HepG2 (cell line): ENCODE measurements around the gene IMPDH2. TPM values are rescaled to one million over a fixed set of nuclear protein-coding genes. Genes with fewer than 3 reads are reported as not detected.

Experiments used
- ARID2 ChIP-seq: sonication (generic); formaldehyde crosslinking; IDR thresholded peaks from 2 replicates; pipeline ENCODE4 v1.8.1; 2022; ENCODE audit warnings: mild to moderate bottlenecking, missing genetic modification reagents, borderline replicate concordance
- ARNT2 ChIP-seq: sonication (generic); formaldehyde crosslinking; IDR thresholded peaks from 2 replicates; pipeline ENCODE4 v1.8.0; 2022; ENCODE audit warnings: mild to moderate bottlenecking, low read depth, missing genetic modification reagents, moderate library complexity
- ATRX ChIP-seq: sonication (generic); formaldehyde crosslinking; IDR thresholded peaks from 2 replicates; pipeline ENCODE4 v1.4.0; 2020; ENCODE audit warnings: missing genetic modification reagents, borderline replicate concordance
- CC2D1A ChIP-seq: sonication (generic); formaldehyde crosslinking; IDR thresholded peaks from 2 replicates; pipeline ENCODE4 v1.8.1; 2023; ENCODE audit warnings: mild to moderate bottlenecking, missing genetic modification reagents
- CEBPG ChIP-seq: IDR thresholded peaks from 2 replicates; pipeline ENCODE4 v1.6.1; 2016
- ESRRA ChIP-seq: sonication (generic); formaldehyde crosslinking; IDR thresholded peaks from 2 replicates; pipeline ENCODE4 v1.5.1; 2020; ENCODE audit warnings: mild to moderate bottlenecking, low read depth, missing genetic modification reagents
- GTF2F1 ChIP-seq: fragments of 150-350 bp; IDR thresholded peaks from 2 replicates; pipeline ENCODE4 v1.6.1; 2014; ENCODE audit warnings: low read length
- GZF1 ChIP-seq: sonication (generic); formaldehyde crosslinking; IDR thresholded peaks from 2 replicates; pipeline ENCODE4 v1.5.1; 2020; ENCODE audit warnings: mild to moderate bottlenecking, missing genetic modification reagents
- KDM5A ChIP-seq: fragments of 200-600 bp; sonication (generic); IDR thresholded peaks from 2 replicates; pipeline ENCODE4 v1.7.0; 2018; ENCODE audit warnings: antibody characterized with exemption, mild to moderate bottlenecking, low read length, borderline replicate concordance
- MAF1 ChIP-seq: sonication (generic); formaldehyde crosslinking; IDR thresholded peaks from 2 replicates; pipeline ENCODE4 v1.5.0; 2020; ENCODE audit warnings: missing genetic modification reagents, borderline replicate concordance
- MBNL3 ChIP-seq: fragments of 250-450 bp; sonication (Bioruptor Pico); conservative IDR thresholded peaks from 2 replicates; pipeline ENCODE4 v1.8.0; 2022; ENCODE audit warnings: mild to moderate bottlenecking, inconsistent platforms
- NFYC ChIP-seq: IDR thresholded peaks from 2 replicates; pipeline ENCODE4 v1.6.1; 2016; ENCODE audit warnings: missing genetic modification reagents, missing compliant biosample characterization
- TFAP4 ChIP-seq: sonication (generic); IDR thresholded peaks from 2 replicates; pipeline ENCODE4 v1.6.1; 2016; ENCODE audit warnings: low read depth, borderline replicate concordance
- TFDP1 ChIP-seq: IDR thresholded peaks from 2 replicates; pipeline ENCODE4 v1.6.1; 2016; ENCODE audit warnings: missing compliant biosample characterization, missing genetic modification reagents, borderline replicate concordance
- ZFP36L1 ChIP-seq: sonication (generic); formaldehyde crosslinking; IDR thresholded peaks from 2 replicates; pipeline ENCODE4 v1.8.0; 2022; ENCODE audit warnings: mild to moderate bottlenecking, missing genetic modification reagents, moderate library complexity
- ZNF256 ChIP-seq: sonication (generic); formaldehyde crosslinking; conservative IDR thresholded peaks from 2 replicates; pipeline ENCODE4 v1.4.0; 2020; ENCODE audit warnings: missing genetic modification reagents
- ZNF383 ChIP-seq: sonication (generic); formaldehyde crosslinking; IDR thresholded peaks from 2 replicates; pipeline ENCODE4 v1.4.0; 2020; ENCODE audit warnings: missing genetic modification reagents, mild to moderate bottlenecking, borderline replicate concordance
- ZNF431 ChIP-seq: sonication (generic); formaldehyde crosslinking; IDR thresholded peaks from 2 replicates; pipeline ENCODE4 v1.9.0; 2022; ENCODE audit warnings: missing genetic modification reagents, low read depth, mild to moderate bottlenecking, borderline replicate concordance
- ZNF512B ChIP-seq: sonication (generic); formaldehyde crosslinking; IDR thresholded peaks from 2 replicates; pipeline ENCODE4 v1.5.1; 2020; ENCODE audit warnings: missing genetic modification reagents, mild to moderate bottlenecking, borderline replicate concordance
- ZNF772 ChIP-seq: sonication (generic); formaldehyde crosslinking; IDR thresholded peaks from 2 replicates; pipeline ENCODE4 v1.5.0; 2020; ENCODE audit warnings: mild to moderate bottlenecking, missing genetic modification reagents
- polyA plus RNA-seq, 8 experiments: library from polyadenylated mRNA; depleted of rRNA in 3 of 8; stranded (reverse) in 7 of 8; unstranded in 1 of 8; fragments of >200 nt; fragmentation: Illumina TruSeq in 4 of 8; extraction: Trizol in 4 of 8; gene quantifications; 2 replicates each; pipeline versions ENCODE4 v1.2.1 to v1.2.3, GENCODE V29; 2011 to 2016; ENCODE audit warnings: low read depth in 4 of 8, missing spikeins in 1 of 8, mixed read lengths in 1 of 8; ENCODE audit not compliant: insufficient read depth in 1 of 8
- total RNA-seq, 5 experiments: library from RNA; depleted of rRNA; stranded (reverse); fragments of >200 nt; fragmentation: Illumina TruSeq; extraction: Trizol; gene quantifications; 2 replicates each; pipeline ENCODE4 v1.2.3, GENCODE V29; 2016; ENCODE audit warnings: low read depth in 1 of 5
- TF ChIP-seq, protein P1 (sequence below): sonication (generic); formaldehyde crosslinking; IDR thresholded peaks from 2 replicates; pipeline ENCODE4 v1.4.0; 2020; ENCODE audit warnings: mild to moderate bottlenecking, low read depth, missing genetic modification reagents

Gene IMPDH2
- total and polyA plus RNA-seq, 2 of the 13 experiments (the other 11 are each of a cell fraction or from before 2014, with no cell fraction given) = 248 to 260 TPM

- TF ChIP-seq ARNT2 (CRISPR knock-in tag) (peak; percentile 88; the same call in 1 of the 2 replicates), ZNF383 (CRISPR knock-in tag) (0 out of 2 replicates have a peak, but pooled peaks have one; percentile 33), TFAP4 (peak; percentile 93), ZFP36L1 (CRISPR knock-in tag) (no peak), ZNF772 (CRISPR knock-in tag) (peak; percentile 82; the same call in 1 of the 2 replicates), ZNF256 (CRISPR knock-in tag) (no peak; the same call in 1 of the 2 replicates), CEBPG (CRISPR knock-in tag) (peak; percentile 57), MAF1 (CRISPR knock-in tag) (0 out of 2 replicates have a peak, but pooled peaks have one; percentile 20), GTF2F1 (no peak), KDM5A (peak; percentile 89), CC2D1A (CRISPR knock-in tag) (0 out of 2 replicates have a peak, but pooled peaks have one; percentile 42), MBNL3 (no peak), ZNF431 (no peak; the same call in 1 of the 2 replicates), ATRX (CRISPR knock-in tag) (no peak), GZF1 (CRISPR knock-in tag) (peak; percentile 66), ESRRA (CRISPR knock-in tag) (peak; percentile 38), ARID2 (CRISPR knock-in tag) (peak; percentile 57; the same call in 1 of the 2 replicates), TFDP1 (CRISPR knock-in tag) (peak; percentile 87; the same call in 1 of the 2 replicates), NFYC (peak; percentile 96), ZNF512B (CRISPR knock-in tag) (peak; percentile 62; the same call in 1 of the 2 replicates)
- TF ChIP-seq, protein P1, sequence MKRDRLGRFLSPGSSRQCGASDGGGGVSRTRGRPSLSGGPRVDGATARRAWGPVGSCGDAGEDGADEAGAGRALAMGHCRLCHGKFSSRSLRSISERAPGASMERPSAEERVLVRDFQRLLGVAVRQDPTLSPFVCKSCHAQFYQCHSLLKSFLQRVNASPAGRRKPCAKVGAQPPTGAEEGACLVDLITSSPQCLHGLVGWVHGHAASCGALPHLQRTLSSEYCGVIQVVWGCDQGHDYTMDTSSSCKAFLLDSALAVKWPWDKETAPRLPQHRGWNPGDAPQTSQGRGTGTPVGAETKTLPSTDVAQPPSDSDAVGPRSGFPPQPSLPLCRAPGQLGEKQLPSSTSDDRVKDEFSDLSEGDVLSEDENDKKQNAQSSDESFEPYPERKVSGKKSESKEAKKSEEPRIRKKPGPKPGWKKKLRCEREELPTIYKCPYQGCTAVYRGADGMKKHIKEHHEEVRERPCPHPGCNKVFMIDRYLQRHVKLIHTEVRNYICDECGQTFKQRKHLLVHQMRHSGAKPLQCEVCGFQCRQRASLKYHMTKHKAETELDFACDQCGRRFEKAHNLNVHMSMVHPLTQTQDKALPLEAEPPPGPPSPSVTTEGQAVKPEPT (CRISPR knock-in tag) = peak; percentile 23; the same call in 1 of the 2 replicates
Observed at GRCh38 chr3:49007068-49007770, 22.0 kb downstream of the IMPDH2 start, which contains the start of gene WDR6 (continued).
